ENCODE results near the gene OPALIN. TPM values are rescaled to one million over a fixed set of nuclear protein-coding genes. Genes with fewer than 3 reads are reported as not detected.

Gene OPALIN
- total RNA-seq, 1 experiment from 2014 or later = not detected

GRCh38 chr10:96359616-96360015 is 814 bp upstream of the OPALIN start:
- POLR2A ChIA-PET (ENCODE audit: low non-redundant PET) = no interaction called here
- H3K27me3 ChIP-seq (replicated peaks; ENCODE audit: insufficient read depth, low read depth, low read length, poor library complexity) = peaks cover 23% of the 10 kb centered on the region
- H3K4me1 ChIP-seq (ENCODE audit: insufficient read depth, low read length, poor library complexity, severe bottlenecking) = no peaks in the 10 kb centered on the region
- H3K9me3 ChIP-seq (ENCODE audit: low read depth, low read length, poor library complexity, severe bottlenecking) = no peaks in the 10 kb centered on the region
- no TSS peak for BruUV-seq (replicated peaks)
- no peaks in the 10 kb centered on the region for H3K36me3 ChIP-seq (ENCODE audit: insufficient read depth, low read length, poor library complexity, severe bottlenecking)
- no peak for DNase-seq (ENCODE audit: low spot score)
- CTCF ChIA-PET = no interaction called here
- intact Hi-C loops (cut with micrococcal nuclease; ENCODE audit: unreplicated experiment) = no loop called here
- H3K27ac ChIP-seq (ENCODE audit: low read depth, low read length, poor library complexity, severe bottlenecking) = no peak overlapping the region
- no peak overlapping the region for H3K4me3 ChIP-seq (ENCODE audit: low read depth, low read length, poor library complexity, severe bottlenecking)
- no peak for TF ChIP-seq CTCF (conservative IDR thresholded peaks at IDR 0.05; ENCODE audit: low read depth, low read length)
- no peak for TF ChIP-seq EZH2 (IDR thresholded peaks at IDR 0.05; ENCODE audit: borderline replicate concordance, low read depth, low read length, poor library complexity, severe bottlenecking)

DNA sequence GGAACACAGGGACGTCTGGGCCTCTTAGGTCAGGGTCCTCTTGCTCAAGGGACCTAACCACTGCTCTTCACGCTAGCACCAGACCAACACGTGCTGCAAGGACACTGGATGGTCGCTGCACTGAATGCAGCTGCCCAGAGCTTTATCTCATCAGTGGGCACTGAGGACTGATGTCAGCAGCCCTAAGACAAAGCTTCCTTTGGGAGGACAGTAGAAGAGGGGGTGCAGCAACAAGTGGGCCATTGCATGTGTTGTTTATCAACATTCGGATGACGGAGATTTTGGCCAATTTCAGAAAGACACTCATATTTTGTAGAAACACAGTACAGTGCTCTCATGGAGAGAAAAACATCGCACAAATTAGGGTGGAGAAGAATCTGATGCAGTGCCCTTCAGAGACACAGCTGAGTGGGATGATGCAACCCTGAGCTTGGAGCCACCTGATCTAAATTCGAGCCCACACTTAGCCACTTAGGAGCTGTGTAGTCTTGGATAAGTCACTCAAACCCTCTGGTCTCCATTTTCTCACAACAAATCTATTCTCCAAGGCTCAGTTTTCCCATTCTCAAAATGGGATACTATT is 1.7 kb downstream of the OPALIN start:
- Histone ChIP-seq H3K27ac (ENCODE audit: low read depth, low read length, poor library complexity, severe bottlenecking) (no peak overlapping the region), H3K4me3 (ENCODE audit: low read depth, low read length, poor library complexity, severe bottlenecking) (no peak overlapping the region), H3K27me3 (replicated peaks; ENCODE audit: insufficient read depth, low read depth, low read length, poor library complexity) (peaks cover 17% of the 10 kb centered on the region), H3K9me3 (ENCODE audit: low read depth, low read length, poor library complexity, severe bottlenecking) (no peaks in the 10 kb centered on the region), H3K4me1 (ENCODE audit: insufficient read depth, low read length, poor library complexity, severe bottlenecking) (no peaks in the 10 kb centered on the region), H3K36me3 (ENCODE audit: insufficient read depth, low read length, poor library complexity, severe bottlenecking) (no peaks in the 10 kb centered on the region)
- POLR2A ChIA-PET (ENCODE audit: low non-redundant PET) = no interaction called here
- DNase-seq (ENCODE audit: low spot score) = no peak
- intact Hi-C loops (cut with micrococcal nuclease; ENCODE audit: unreplicated experiment) = no loop called here
- CTCF ChIA-PET = interaction anchor here (0.5 kb wide), 1 partner anchor 127 kb away, joined by 3 read pairs; no protein-coding TSS in a partner anchor
- no peak for TF ChIP-seq EZH2 (IDR thresholded peaks at IDR 0.05; ENCODE audit: borderline replicate concordance, low read depth, low read length, poor library complexity, severe bottlenecking)
- TF ChIP-seq CTCF (conservative IDR thresholded peaks at IDR 0.05; ENCODE audit: low read depth, low read length) = no peak
- no TSS peak for BruUV-seq (replicated peaks)

DNA sequence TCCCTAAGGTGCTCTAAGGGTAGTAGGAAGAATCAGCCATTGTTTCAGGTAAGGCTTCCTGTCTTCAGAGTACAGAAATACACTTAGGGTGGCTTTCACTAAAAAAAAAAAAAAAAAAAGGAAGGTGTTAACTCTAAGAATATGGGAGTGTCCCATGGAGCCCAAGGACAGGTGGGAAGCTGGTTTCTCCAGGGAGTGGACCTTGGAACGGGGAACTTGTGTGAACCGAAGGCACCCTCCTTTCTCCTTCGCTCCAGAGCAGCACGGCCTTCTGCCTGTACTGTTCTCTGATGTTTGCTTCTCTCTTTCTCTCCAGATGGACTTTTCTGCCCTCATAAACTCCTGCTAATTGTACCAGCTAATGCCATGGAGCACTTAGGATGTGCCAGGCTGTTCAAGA is 6.2 kb downstream of the OPALIN start:
- intact Hi-C loops (cut with micrococcal nuclease; ENCODE audit: unreplicated experiment) = no loop called here
- H3K4me3 ChIP-seq (ENCODE audit: low read depth, low read length, poor library complexity, severe bottlenecking) = no peak overlapping the region
- no peak for DNase-seq (ENCODE audit: low spot score)
- CTCF ChIA-PET = no interaction called here
- H3K9me3 ChIP-seq (ENCODE audit: low read depth, low read length, poor library complexity, severe bottlenecking) = no peaks in the 10 kb centered on the region
- POLR2A ChIA-PET (ENCODE audit: low non-redundant PET) = no interaction called here
- BruUV-seq (replicated peaks) = no TSS peak
- H3K27me3 ChIP-seq (replicated peaks; ENCODE audit: insufficient read depth, low read depth, low read length, poor library complexity) = peaks cover 19% of the 10 kb centered on the region
- H3K4me1 ChIP-seq (ENCODE audit: insufficient read depth, low read length, poor library complexity, severe bottlenecking) = no peaks in the 10 kb centered on the region
- H3K27ac ChIP-seq (ENCODE audit: low read depth, low read length, poor library complexity, severe bottlenecking) = no peak overlapping the region
- H3K36me3 ChIP-seq (ENCODE audit: insufficient read depth, low read length, poor library complexity, severe bottlenecking) = no peaks in the 10 kb centered on the region
- no peak for TF ChIP-seq CTCF (conservative IDR thresholded peaks at IDR 0.05; ENCODE audit: low read depth, low read length)
